ENCODE results near the gene DHX35. TPM values are rescaled to one million over a fixed set of nuclear protein-coding genes. Genes with fewer than 3 reads are reported as not detected.

Gene DHX35
- total and polyA plus RNA-seq, 10 of the 15 experiments (the other 5 are each of a cell fraction or from before 2014, with no cell fraction given) = 4.3 to 21.6 (median 14.9) TPM

DNA sequence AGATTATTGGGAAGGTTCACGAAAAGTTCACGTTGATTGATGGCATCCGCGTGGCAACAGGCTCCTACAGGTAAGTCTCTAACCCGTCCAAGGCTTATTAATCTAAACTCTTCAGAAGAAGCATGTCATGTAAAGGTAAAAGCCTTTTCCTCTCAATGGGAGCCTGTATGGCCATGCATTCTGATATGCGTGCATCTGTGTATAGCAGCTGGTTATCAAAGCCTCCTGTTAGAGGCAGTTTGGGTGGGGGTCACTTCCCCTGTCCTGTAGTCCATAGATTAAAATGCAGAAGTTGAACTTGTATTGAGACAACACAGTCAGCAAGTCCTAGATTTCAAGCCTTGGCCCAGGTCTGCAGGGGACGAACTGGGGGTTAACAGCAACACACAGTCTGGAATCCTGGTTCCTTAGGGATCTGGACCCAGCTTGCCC, 14.2 kb upstream of the DHX35 start:
- Histone ChIP-seq H3K4me2 (ENCODE audit: control insufficient read depth, insufficient read depth) (no peak overlapping the region), H3K36me3 (ENCODE audit: control insufficient read depth in 2 of 2, insufficient read depth in 2 of 2, low read length in 1 of 2) (peaks cover 31 to 51% of the 10 kb centered on the region in 2 experiments), H3K9me3 (replicated peaks; ENCODE audit: control insufficient read depth, insufficient read depth, low read length) (no peaks in the 10 kb centered on the region), H3K27me3 (replicated peaks in 1 of 2; ENCODE audit: control insufficient read depth in 2 of 2, insufficient read depth in 2 of 2, low read length in 1 of 2) (no peaks in the 10 kb centered on the region), H3K79me2 (ENCODE audit: control insufficient read depth, insufficient read depth, low read length) (no peaks in the 10 kb centered on the region), H3K4me1 (ENCODE audit: control insufficient read depth, insufficient read depth, low read length) (no peaks in the 10 kb centered on the region), H2AFZ (ENCODE audit: control insufficient read depth, low read depth, low read length) (no peak overlapping the region), H3K27ac (ENCODE audit: control insufficient read depth, insufficient read depth) (no peak overlapping the region), H4K20me1 (ENCODE audit: control insufficient read depth, insufficient read depth) (no peaks in the 10 kb centered on the region), H3K9ac (ENCODE audit: control insufficient read depth, insufficient read depth, low read length) (no peak overlapping the region), H3K4me3 (no peak overlapping the region)
- BruUV-seq (replicated peaks) = no TSS peak
- TF ChIP-seq ZNF207 (IDR thresholded peaks at IDR 0.05; ENCODE audit: borderline replicate concordance) (no peak), HDAC6 (IDR thresholded peaks at IDR 0.05; ENCODE audit: unreplicated experiment) (no peak), PAX8 (IDR thresholded peaks at IDR 0.05) (no peak), STAT3 (IDR thresholded peaks at IDR 0.05; ENCODE audit: low read depth, low read length) (no peak), RCOR1 (conservative IDR thresholded peaks at IDR 0.05; ENCODE audit: low read depth, low read length) (no peak), IRF4 (IDR thresholded peaks at IDR 0.05; ENCODE audit: low read depth, low read length) (no peak), SIN3A (IDR thresholded peaks at IDR 0.05; ENCODE audit: low read depth, low read length) (no peak), JUNB (IDR thresholded peaks at IDR 0.05) (no peak), MTA3 (IDR thresholded peaks at IDR 0.05; ENCODE audit: borderline replicate concordance, low read length) (no peak), SMARCA5 (IDR thresholded peaks at IDR 0.05) (no peak), SP1 (IDR thresholded peaks at IDR 0.05; ENCODE audit: low read depth, low read length) (no peak), SMAD1 (IDR thresholded peaks at IDR 0.05; ENCODE audit: low read depth, partially characterized antibody) (no peak), IKZF1 (conservative IDR thresholded peaks at IDR 0.05) (no peak)
- TF ChIP-seq, protein P1, sequence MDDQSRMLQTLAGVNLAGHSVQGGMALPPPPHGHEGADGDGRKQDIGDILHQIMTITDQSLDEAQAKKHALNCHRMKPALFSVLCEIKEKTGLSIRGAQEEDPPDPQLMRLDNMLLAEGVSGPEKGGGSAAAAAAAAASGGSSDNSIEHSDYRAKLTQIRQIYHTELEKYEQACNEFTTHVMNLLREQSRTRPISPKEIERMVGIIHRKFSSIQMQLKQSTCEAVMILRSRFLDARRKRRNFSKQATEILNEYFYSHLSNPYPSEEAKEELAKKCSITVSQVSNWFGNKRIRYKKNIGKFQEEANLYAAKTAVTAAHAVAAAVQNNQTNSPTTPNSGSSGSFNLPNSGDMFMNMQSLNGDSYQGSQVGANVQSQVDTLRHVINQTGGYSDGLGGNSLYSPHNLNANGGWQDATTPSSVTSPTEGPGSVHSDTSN (IDR thresholded peaks at IDR 0.05; ENCODE audit: insufficient replicate concordance, low read depth, low read length) = no peak
- FAIRE-seq = no peak
- no peak for ATAC-seq
- ChIA-PET RAD21 (ENCODE audit: unreplicated experiment) (no interaction called here), POLR2A (no interaction called here), SMC1A (ENCODE audit: uncharacterized antibody, unreplicated experiment) (interaction anchor here (1.5 kb wide), 1 partner anchor 13 kb away, joined by 3 read pairs; no protein-coding TSS in a partner anchor), CTCF (interaction anchor here (0.5 kb wide), 1 partner anchor 11 kb away, joined by 3 read pairs; no protein-coding TSS in a partner anchor)
- in situ Hi-C loops (cut with MboI) = no loop called here
- DNase-seq (ENCODE audit: low read depth, low spot score) = no peak
- intact Hi-C loops (cut with micrococcal nuclease; ENCODE audit: unreplicated experiment) = no loop called here
- 91% methylated on average over 7 of the region's 7 CpGs for WGBS (ENCODE audit: insufficient coverage, insufficient replicate concordance, low lambda C conversion rate, missing lambda C conversion rate)
